Breast epithelium (tissue), 4 donors: ENCODE measurements around the gene SELENOT. TPM values are rescaled to one million over a fixed set of nuclear protein-coding genes. Genes with fewer than 3 reads are reported as not detected.
"Not testable (repeated sequence)": the region's sequence is repeated elsewhere in the genome, so short reads cannot be mapped to it uniquely, and the experiment has no call there.

Experiments
- DNase-seq, 2 donors: peaks; one replicate each; pipeline ENCODE4 v3.0.0-alpha.2; 2019; ENCODE audit warnings: low spot score in 2 of 2
- H3K27ac ChIP-seq, 2 donors: fragments of 200-600 bp; sonication (generic) in 1 of 2; one replicate each; pipeline ENCODE4 v1.5.1; 2016 to 2019; ENCODE audit warnings: mild to moderate bottlenecking in 1 of 2
- H3K27me3 ChIP-seq, 2 donors: fragments of 200-600 bp; sonication (generic) in 1 of 2; one replicate each; pipeline versions ENCODE4 v1.5.1 to v1.6.0; 2017 to 2019; ENCODE audit warnings: control low read depth in 1 of 2, mild to moderate bottlenecking in 1 of 2
- H3K36me3 ChIP-seq: fragments of 200-600 bp; one replicate; pipeline ENCODE4 v1.5.1; 2019
- H3K4me1 ChIP-seq, 2 donors: fragments of 200-600 bp; sonication (generic); one replicate each; pipeline ENCODE4 v1.5.1; 2016 to 2019; ENCODE audit warnings: control low read depth in 1 of 2
- H3K4me3 ChIP-seq, 3 donors: fragments of 200-600 bp; sonication (generic); 1 replicate in 2 of 3; 2 replicates in 1 of 3; pipeline ENCODE4 v1.5.1; 2016 to 2019; ENCODE audit warnings: mild to moderate bottlenecking in 3 of 3, moderate library complexity in 2 of 3
- H3K9me3 ChIP-seq, 2 donors: fragments of 200-600 bp; sonication (generic) in 1 of 2; one replicate each; pipeline ENCODE4 v1.5.1; 2016 to 2019; ENCODE audit warnings: control low read depth in 1 of 2
- CTCF ChIP-seq, 3 donors: fragments of 450-650 bp; IDR thresholded peaks; one replicate each; pipeline ENCODE4 v1.5.1; 2016 to 2017; ENCODE audit warnings: antibody characterized with exemption in 3 of 3, mild to moderate bottlenecking in 3 of 3, moderate library complexity in 3 of 3
- POLR2A ChIP-seq: fragments of 450-650 bp; IDR thresholded peaks from one replicate; pipeline ENCODE4 v1.6.1; 2016; ENCODE audit warnings: antibody characterized with exemption, mild to moderate bottlenecking, moderate library complexity
- POLR2AphosphoS5 ChIP-seq, 3 donors: sonication (generic); formaldehyde crosslinking; IDR thresholded peaks; one replicate each; pipeline ENCODE4 v1.6.1; 2017; ENCODE audit warnings: antibody characterized with exemption in 3 of 3
- intact Hi-C: fragments of 100-400 bp; cut with DNase I; formaldehyde crosslinking; loops from one replicate; pipeline ENCODE4 v1.15.1; 2023; ENCODE audit warnings: low total_unique reads
- total RNA-seq, 3 donors: library from RNA; depleted of rRNA; stranded (reverse); fragments of >200 nt; gene quantifications; one replicate each; pipeline ENCODE4 v1.1.0, GENCODE V29; 2016

Gene SELENOT
- total RNA-seq, 3 donors from 2014 or later: 86.9 to 143 (median 127) TPM

GRCh38 chr3:150588027-150588830 lies 14.9 kb upstream of the SELENOT start:
- no peak for DNase-seq
- no peaks in the 10 kb centered on the region for H3K27me3 ChIP-seq
- no peaks in the 10 kb centered on the region for H3K9me3 ChIP-seq
- no peaks in the 10 kb centered on the region for H3K36me3 ChIP-seq
- TF ChIP-seq CTCF (IDR thresholded peaks at IDR 0.05): no peak
- TF ChIP-seq POLR2AphosphoS5 (IDR thresholded peaks at IDR 0.05): no peak
- no peak for TF ChIP-seq POLR2A
- H3K4me3 ChIP-seq: no peak overlapping the region
- intact Hi-C loops: no loop called here
- H3K4me1 ChIP-seq: no peaks in the 10 kb centered on the region
- no peak overlapping the region for H3K27ac ChIP-seq

- no peak overlapping the region for H3K4me3 ChIP-seq
- no peak for DNase-seq
- H3K27me3 ChIP-seq: no peaks in the 10 kb centered on the region
- H3K9me3 ChIP-seq: no peaks in the 10 kb centered on the region
- H3K4me1 ChIP-seq: no peaks in the 10 kb centered on the region
- intact Hi-C loops: no loop called here
- H3K27ac ChIP-seq: no peak overlapping the region
- H3K36me3 ChIP-seq: no peaks in the 10 kb centered on the region
- TF ChIP-seq POLR2A (no peak), CTCF (IDR thresholded peaks at IDR 0.05) (no peak), POLR2AphosphoS5 (IDR thresholded peaks at IDR 0.05) (no peak)
Observed at GRCh38 chr3:150589759-150590158, 13.4 kb upstream of the SELENOT start.

DNA sequence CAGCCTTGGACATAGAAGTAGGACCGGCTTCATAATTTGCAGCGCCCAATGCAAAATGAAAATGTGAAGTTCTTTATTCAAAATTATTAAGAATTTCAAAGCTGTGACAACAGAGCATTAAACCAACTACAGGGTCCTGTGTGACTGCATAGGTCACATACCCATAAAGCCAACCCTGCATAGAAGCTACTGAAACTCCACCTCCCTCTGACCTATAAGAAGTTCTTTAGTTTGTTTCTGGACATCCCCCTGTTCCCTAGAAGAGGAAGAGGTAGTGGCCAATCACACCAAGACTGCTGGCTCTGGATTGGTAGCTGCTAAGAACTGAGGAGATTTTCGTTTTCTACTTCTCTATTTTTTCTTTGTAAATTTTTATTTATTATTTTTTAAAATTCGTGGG lies 9.0 kb upstream of the SELENOT start:
- intact Hi-C loops: no loop called here
- Histone ChIP-seq H3K9me3 (no peaks in the 10 kb centered on the region), H3K27ac (no peak overlapping the region), H3K4me1 (no peaks in the 10 kb centered on the region), H3K36me3 (no peaks in the 10 kb centered on the region), H3K4me3 (no peak overlapping the region), H3K27me3 (no peaks in the 10 kb centered on the region)
- no peak for DNase-seq
- no peak for TF ChIP-seq POLR2AphosphoS5 (IDR thresholded peaks at IDR 0.05)
- no peak for TF ChIP-seq CTCF (IDR thresholded peaks at IDR 0.05)
- no peak for TF ChIP-seq POLR2A

GRCh38 chr3:150597646-150598045 lies 5.5 kb upstream of the SELENOT start:
- Histone ChIP-seq H3K4me1 (no peaks in the 10 kb centered on the region), H3K9me3 (no peaks in the 10 kb centered on the region), H3K27me3 (no peaks in the 10 kb centered on the region), H3K36me3 (no peaks in the 10 kb centered on the region), H3K4me3 (no peak overlapping the region), H3K27ac (no peak overlapping the region)
- intact Hi-C loops: no loop called here
- no peak for TF ChIP-seq POLR2AphosphoS5 (IDR thresholded peaks at IDR 0.05)
- no peak for TF ChIP-seq CTCF (IDR thresholded peaks at IDR 0.05)
- no peak for TF ChIP-seq POLR2A
- no peak for DNase-seq

- DNase-seq: no peak
- Histone ChIP-seq H3K9me3 (no peaks in the 10 kb centered on the region), H3K4me1 (no peaks in the 10 kb centered on the region), H3K36me3 (no peaks in the 10 kb centered on the region), H3K27ac (no peak overlapping the region), H3K4me3 (no peak overlapping the region), H3K27me3 (no peaks in the 10 kb centered on the region)
- intact Hi-C loops: no loop called here
- TF ChIP-seq POLR2A (no peak), POLR2AphosphoS5 (IDR thresholded peaks at IDR 0.05) (no peak), CTCF (IDR thresholded peaks at IDR 0.05) (no peak)
Observed at GRCh38 chr3:150599611-150600297, 3.4 kb upstream of the SELENOT start.

DNA sequence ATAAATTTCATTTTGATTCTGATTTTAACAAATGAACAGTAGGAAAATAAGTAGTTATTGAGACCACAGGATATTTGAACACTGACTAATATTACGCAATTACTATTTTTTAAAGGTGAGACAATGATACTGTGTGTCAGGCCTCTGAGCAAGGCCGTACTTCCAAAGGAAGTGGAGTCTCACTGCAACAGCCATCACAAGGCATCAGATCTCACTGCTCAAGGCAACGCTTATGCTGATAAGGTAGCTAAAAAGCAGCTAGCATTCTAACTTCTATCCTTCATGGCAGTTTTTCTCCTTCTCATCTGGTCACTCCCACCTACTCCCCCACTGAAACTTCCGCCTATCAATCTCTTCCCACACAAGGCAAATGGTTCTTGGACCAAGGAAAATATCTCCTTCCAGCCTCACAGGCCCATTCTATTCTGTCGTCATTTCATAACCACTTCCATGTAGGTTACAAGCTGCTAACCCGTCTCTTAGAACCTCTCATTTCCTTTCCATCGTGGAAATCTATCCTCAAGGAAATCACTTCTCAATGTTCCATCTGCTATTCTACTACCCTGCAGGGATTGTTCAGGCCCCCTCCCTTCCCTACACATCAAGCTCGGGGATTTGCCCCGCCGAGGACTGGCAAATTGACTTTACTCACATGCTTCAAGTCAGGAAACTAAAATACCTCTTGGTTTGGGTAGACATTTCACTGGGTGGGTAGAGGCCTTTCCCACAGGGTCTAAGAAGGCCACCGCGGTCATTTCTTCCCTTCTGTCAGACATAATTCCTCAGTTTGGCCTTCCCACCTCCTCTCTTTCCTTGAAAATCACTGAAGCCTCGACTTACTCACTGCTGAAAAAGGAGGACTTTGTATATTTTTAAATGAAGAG lies 2.2 kb upstream of the SELENOT start:
- H3K4me1 ChIP-seq, H3K27ac ChIP-seq, H3K4me3 ChIP-seq, intact Hi-C loops, H3K9me3 ChIP-seq, H3K27me3 ChIP-seq, H3K36me3 ChIP-seq, DNase-seq: not testable (repeated sequence)
